Urinary bladder (tissue), 4 donors: ENCODE data around the gene FHOD3. TPM values are rescaled to one million over a fixed set of nuclear protein-coding genes. Genes with fewer than 3 reads are reported as not detected.

Experiments used
- DNase-seq: peaks from one replicate; pipeline ENCODE4 v3.0.0-alpha.2; 2015; ENCODE audit errors: extremely low spot score
- H3K27ac ChIP-seq: one replicate; pipeline ENCODE4 v1.5.1; 2013; ENCODE audit warnings: low read depth, mild to moderate bottlenecking, moderate library complexity
- H3K36me3 ChIP-seq: one replicate; pipeline ENCODE4 v1.6.1; 2013; ENCODE audit warnings: mild to moderate bottlenecking, moderate library complexity; ENCODE audit not compliant: insufficient read depth
- H3K4me1 ChIP-seq: one replicate; pipeline ENCODE4 v1.6.1; 2013; ENCODE audit warnings: mild to moderate bottlenecking, moderate library complexity; ENCODE audit not compliant: insufficient read depth
- H3K4me3 ChIP-seq: one replicate; pipeline ENCODE4 v1.5.1; 2013; ENCODE audit warnings: low read depth, low read length
- WGBS: extraction: QIAGEN DNeasy Blood & Tissue Kit; methylation state at CpG from one replicate; pipeline ENCODE4 v1.1.7; 2013; 5-methylcytosine and 5-hydroxymethylcytosine counted together
- polyA plus RNA-seq: library from polyadenylated mRNA; stranded (reverse); fragments of 200-250 nt; gene quantifications from one replicate; pipeline ENCODE4 v1.2.3, GENCODE V29; 2013
- total RNA-seq: library from RNA; depleted of rRNA; stranded (reverse); fragments of >200 nt; gene quantifications from one replicate; pipeline ENCODE4 v1.2.3, GENCODE V29; 2014
- donor health status: healthy with polysubstance abuse.
- donor health status: healthy.

Gene FHOD3
- total and polyA plus RNA-seq, 2 donors = 27.2 to 35.4 TPM

- no peaks in the 10 kb centered on the region for H3K4me1 ChIP-seq
Observed at GRCh38 chr18:36597636-36598035, 300.1 kb downstream of the FHOD3 start.

GRCh38 chr18:36600548-36600947 is 303.0 kb downstream of the FHOD3 start:
- Histone ChIP-seq H3K4me3 (no peak overlapping the region), H3K4me1 (no peaks in the 10 kb centered on the region), H3K36me3 (no peaks in the 10 kb centered on the region), H3K27ac (no peak overlapping the region)
- no peak for DNase-seq
- WGBS = 82% methylated on average over 3 of the region's 3 CpGs

More at GRCh38 chr18:36597636-36598035, 300.1 kb downstream of the FHOD3 start:
- Histone ChIP-seq H3K27ac (no peak overlapping the region), H3K36me3 (no peaks in the 10 kb centered on the region), H3K4me3 (no peak overlapping the region)
- WGBS = 43% methylated on average over 4 of the region's 4 CpGs
- no peak for DNase-seq

GRCh38 chr18:36601316-36601715 is 303.8 kb downstream of the FHOD3 start:
- Histone ChIP-seq H3K36me3 (no peaks in the 10 kb centered on the region), H3K27ac (no peak overlapping the region), H3K4me3 (no peak overlapping the region), H3K4me1 (no peaks in the 10 kb centered on the region)
- no peak for DNase-seq
- 91% methylated on average over 1 of the region's 1 CpG for WGBS

- no peak overlapping the region for H3K27ac ChIP-seq
- 97% methylated on average over 2 of the region's 2 CpGs for WGBS
- no peak for DNase-seq
Observed at GRCh38 chr18:36602071-36602470, 304.6 kb downstream of the FHOD3 start.

GRCh38 chr18:36602620-36603019 is 305.1 kb downstream of the FHOD3 start:
- WGBS = 75% methylated on average over 4 of the region's 4 CpGs
- H3K36me3 ChIP-seq = no peaks in the 10 kb centered on the region
- H3K27ac ChIP-seq = no peak overlapping the region
- no peak overlapping the region for H3K4me3 ChIP-seq
- no peaks in the 10 kb centered on the region for H3K4me1 ChIP-seq
- DNase-seq = no peak

More at GRCh38 chr18:36602071-36602470, 304.6 kb downstream of the FHOD3 start:
- no peaks in the 10 kb centered on the region for H3K4me1 ChIP-seq
- H3K36me3 ChIP-seq = no peaks in the 10 kb centered on the region
- no peak overlapping the region for H3K4me3 ChIP-seq

GRCh38 chr18:36608107-36608506 is 310.6 kb downstream of the FHOD3 start:
- no peak overlapping the region for H3K27ac ChIP-seq
- H3K36me3 ChIP-seq = no peaks in the 10 kb centered on the region
- DNase-seq = no peak
- 54% methylated on average over 3 of the region's 3 CpGs for WGBS
- no peak overlapping the region for H3K4me3 ChIP-seq
- no peaks in the 10 kb centered on the region for H3K4me1 ChIP-seq

- Histone ChIP-seq H3K36me3 (no peaks in the 10 kb centered on the region), H3K27ac (no peak overlapping the region), H3K4me3 (no peak overlapping the region), H3K4me1 (no peaks in the 10 kb centered on the region)
- 81% methylated on average over 8 of the region's 8 CpGs for WGBS
- DNase-seq = no peak
Observed at GRCh38 chr18:36610258-36610657, 312.7 kb downstream of the FHOD3 start.

- Histone ChIP-seq H3K4me3 (no peak overlapping the region), H3K27ac (no peak overlapping the region), H3K36me3 (no peaks in the 10 kb centered on the region), H3K4me1 (no peaks in the 10 kb centered on the region)
- no peak for DNase-seq
- 51% methylated on average over 2 of the region's 2 CpGs for WGBS
Observed at GRCh38 chr18:36610661-36611060, 313.1 kb downstream of the FHOD3 start.

GRCh38 chr18:36613069-36613468 is 315.6 kb downstream of the FHOD3 start:
- Histone ChIP-seq H3K27ac (no peak overlapping the region), H3K4me1 (no peaks in the 10 kb centered on the region), H3K4me3 (no peak overlapping the region), H3K36me3 (no peaks in the 10 kb centered on the region)
- WGBS = 96% methylated on average over 6 of the region's 6 CpGs
- DNase-seq = no peak

GRCh38 chr18:36613810-36614209 is 316.3 kb downstream of the FHOD3 start:
- 84% methylated on average over 3 of the region's 3 CpGs for WGBS
- no peak for DNase-seq
- H3K4me3 ChIP-seq = no peak overlapping the region
- H3K4me1 ChIP-seq = no peaks in the 10 kb centered on the region
- no peaks in the 10 kb centered on the region for H3K36me3 ChIP-seq
- H3K27ac ChIP-seq = no peak overlapping the region

GRCh38 chr18:36620788-36621187 is 323.3 kb downstream of the FHOD3 start:
- Histone ChIP-seq H3K27ac (no peak overlapping the region), H3K36me3 (no peaks in the 10 kb centered on the region), H3K4me3 (no peak overlapping the region), H3K4me1 (no peaks in the 10 kb centered on the region)
- DNase-seq = no peak
- WGBS = 49% methylated on average over 2 of the region's 2 CpGs

- no peak overlapping the region for H3K27ac ChIP-seq
- DNase-seq = no peak
- no peak overlapping the region for H3K4me3 ChIP-seq
- no peaks in the 10 kb centered on the region for H3K4me1 ChIP-seq
- WGBS = 67% methylated on average over 5 of the region's 5 CpGs
- no peaks in the 10 kb centered on the region for H3K36me3 ChIP-seq
Observed at GRCh38 chr18:36622610-36623009, 325.1 kb downstream of the FHOD3 start.

- H3K27ac ChIP-seq = no peak overlapping the region
- H3K4me3 ChIP-seq = no peak overlapping the region
- WGBS = 70% methylated on average over 1 of the region's 1 CpG
- H3K4me1 ChIP-seq = no peaks in the 10 kb centered on the region
- no peaks in the 10 kb centered on the region for H3K36me3 ChIP-seq
- no peak for DNase-seq
Observed at GRCh38 chr18:36623091-36623490, 325.6 kb downstream of the FHOD3 start.

- 77% methylated on average over 4 of the region's 4 CpGs for WGBS
- Histone ChIP-seq H3K4me3 (no peak overlapping the region), H3K36me3 (no peaks in the 10 kb centered on the region), H3K27ac (no peak overlapping the region), H3K4me1 (no peaks in the 10 kb centered on the region)
- no peak for DNase-seq
Observed at GRCh38 chr18:36623681-36624190, 326.2 kb downstream of the FHOD3 start.
